ENCODE data around the gene AGBL1.
A peak's percentile ranks its signal among the peaks of the same experiment; 100 is the strongest.

AGBL1 gene

DNA sequence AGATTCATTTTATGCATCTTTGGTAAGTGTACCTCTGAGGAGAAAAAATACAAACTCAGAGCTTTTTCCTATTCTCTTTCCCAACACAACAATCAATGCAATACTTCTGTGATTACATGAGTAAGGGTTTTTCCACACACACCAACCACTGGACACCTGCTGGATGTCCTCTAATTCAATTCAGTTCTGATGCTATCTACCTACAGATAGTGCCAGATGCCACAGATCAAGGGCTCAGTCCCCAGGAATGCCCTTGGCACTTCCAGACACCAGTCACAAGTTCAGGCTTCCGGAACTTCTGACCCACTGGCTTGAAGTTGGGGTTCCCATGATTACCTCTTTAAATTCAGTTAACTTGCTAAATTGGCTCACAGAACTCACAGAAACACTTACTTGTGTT, 511.5 kb downstream of the AGBL1 start:
- no peak for DNase-seq (ENCODE audit: low spot score)

DNA sequence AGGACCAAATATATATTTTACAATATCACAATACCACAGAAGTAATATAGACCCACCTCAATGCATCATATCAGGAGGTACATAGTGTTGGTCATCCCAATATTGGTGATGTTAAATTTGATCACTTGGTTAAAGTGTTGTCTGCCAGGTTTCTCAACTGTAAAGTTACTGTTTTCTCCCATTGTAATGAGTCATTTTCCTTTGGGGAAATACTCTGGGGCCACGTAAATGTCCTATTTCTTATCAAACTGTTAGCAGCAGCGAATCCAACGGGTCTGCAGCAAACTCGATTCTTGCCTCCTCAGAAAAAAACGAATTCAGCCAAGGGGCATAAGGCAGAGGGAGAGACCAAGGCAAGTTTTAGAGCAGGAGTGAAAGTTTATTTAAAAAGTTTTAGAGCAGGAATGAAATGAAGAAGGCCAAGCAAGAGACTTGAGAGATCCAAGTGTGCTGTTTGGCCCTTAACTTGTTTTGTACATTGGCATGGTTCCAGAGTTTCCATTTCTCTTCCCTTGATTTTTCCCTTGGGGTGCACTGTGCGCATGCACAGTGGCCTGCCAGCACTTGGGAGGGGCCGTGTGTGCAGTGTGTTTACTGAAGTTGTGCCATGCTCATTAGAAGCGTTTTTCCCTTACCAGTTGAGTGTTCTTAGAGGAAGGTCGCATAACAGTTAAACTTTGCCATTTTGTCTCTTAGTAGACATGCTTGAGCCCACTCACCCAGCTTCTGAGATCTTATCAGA, 512.5 kb downstream of the AGBL1 start:
- no peak for DNase-seq (ENCODE audit: low spot score)

DNA sequence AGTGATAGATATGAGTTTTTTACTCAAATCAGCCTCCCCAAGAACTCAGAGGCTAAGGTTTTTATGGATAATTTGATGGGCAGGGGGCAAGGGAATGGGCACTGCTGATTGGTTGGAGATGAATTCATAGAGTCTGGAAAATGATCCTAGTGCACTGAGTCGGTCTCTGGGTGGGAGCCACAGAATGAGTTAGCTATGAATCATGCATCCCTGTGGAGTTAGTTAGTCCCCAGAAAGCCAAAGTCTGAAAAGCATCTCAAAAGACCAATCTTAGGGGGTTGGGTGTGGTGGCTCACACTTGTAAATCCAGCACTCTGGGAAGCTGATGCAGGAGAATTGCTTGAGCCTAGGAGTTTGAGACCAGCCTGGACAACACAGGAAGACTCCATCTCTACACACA, 516.1 kb downstream of the AGBL1 start:
- no peak for DNase-seq (ENCODE audit: low spot score)

DNA sequence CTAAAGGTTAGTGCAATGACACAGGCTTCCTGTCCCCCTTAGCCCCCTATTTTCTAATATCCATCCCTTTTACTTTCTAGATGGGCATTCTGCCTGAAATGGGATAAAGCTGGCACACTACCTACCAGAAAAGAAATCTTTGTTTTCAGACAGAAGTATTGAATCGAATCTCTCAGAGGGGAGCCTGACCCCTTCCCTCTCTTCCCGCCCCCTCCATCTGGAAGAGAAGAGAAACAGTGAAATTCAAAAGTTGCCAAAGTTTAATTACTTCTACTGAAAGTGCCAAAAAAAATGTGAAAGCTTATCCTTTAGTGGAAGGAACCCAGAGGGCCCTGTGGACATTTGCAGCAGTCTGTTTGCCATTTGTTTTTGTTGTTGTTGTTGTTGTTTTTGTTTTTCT, 523.8 kb downstream of the AGBL1 start:
- DNase-seq (ENCODE audit: low spot score), result no peak

DNA sequence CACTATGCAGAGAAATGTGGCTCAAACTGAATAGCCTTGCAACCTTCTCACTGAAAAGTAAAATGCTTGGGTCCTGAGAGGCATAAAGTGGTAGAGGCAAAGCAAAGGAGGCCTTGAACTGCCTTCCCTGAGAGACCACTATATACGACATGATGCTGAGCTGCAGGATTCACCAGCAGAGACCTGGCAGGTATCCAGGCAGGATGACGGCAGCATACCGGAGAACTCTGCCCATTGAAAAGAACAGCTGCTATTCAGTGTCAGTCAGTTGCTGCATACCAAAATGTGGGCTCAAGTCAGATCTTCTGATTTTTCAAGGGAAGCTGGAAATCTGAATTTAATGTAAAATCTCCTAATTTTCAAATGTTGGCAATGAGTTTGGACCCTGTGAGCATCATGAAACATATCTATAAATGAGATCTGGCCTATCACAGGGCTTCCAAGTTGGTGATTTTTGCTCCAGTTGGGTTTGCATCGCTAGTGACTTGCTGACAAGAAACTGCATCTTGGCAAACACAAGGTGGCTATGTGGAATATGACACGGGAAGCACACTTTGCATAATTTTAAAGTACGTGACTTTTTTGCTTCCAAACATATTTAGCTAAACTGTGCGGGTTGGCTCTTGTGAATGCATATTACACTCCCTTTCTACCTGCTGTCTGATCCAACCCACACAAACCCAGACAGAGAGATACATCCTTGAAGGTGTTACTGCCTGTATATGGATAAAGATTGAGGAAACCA, 529.0 kb downstream of the AGBL1 start:
- no peak for DNase-seq (ENCODE audit: low spot score)

DNA sequence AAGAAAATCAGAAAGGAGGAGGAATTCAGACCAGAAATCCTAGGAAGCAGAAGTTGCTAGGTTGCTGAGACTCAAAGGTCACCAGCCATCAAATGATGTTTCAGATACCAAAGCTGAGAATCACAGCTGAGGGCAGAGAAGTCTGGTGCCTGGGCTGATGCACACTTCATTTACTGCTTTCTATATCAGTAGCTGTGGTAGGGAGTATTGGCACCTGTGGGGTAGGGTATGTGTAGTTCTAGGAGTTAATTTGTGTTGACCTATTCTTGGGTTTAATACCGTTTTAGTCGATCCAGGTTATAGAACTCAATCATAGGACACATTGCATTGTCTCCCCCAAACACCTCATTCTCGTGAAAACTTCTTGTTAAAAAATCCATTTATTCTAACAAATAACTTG, 529.6 kb downstream of the AGBL1 start:
- no peak for DNase-seq (ENCODE audit: low spot score)

DNA sequence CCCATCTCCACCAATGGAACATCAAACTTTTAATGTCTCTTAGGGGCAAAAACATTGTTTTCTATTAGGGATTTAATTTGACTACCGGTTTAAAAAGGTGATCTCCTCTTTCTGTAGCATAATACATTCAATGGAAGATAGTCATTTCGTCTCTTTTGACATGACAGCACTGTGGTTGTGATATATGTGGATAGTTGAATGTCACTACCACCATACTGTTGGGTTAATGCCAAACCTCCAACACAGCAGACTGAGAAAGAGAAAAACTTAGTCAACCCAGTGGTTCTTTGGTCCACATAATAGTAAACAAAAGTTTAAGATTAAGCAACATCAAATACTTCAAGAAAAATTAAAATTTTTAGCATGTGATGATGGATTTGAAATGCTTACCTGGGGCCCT, 530.4 kb downstream of the AGBL1 start:
- DNase-seq (ENCODE audit: low spot score), result no peak

DNA sequence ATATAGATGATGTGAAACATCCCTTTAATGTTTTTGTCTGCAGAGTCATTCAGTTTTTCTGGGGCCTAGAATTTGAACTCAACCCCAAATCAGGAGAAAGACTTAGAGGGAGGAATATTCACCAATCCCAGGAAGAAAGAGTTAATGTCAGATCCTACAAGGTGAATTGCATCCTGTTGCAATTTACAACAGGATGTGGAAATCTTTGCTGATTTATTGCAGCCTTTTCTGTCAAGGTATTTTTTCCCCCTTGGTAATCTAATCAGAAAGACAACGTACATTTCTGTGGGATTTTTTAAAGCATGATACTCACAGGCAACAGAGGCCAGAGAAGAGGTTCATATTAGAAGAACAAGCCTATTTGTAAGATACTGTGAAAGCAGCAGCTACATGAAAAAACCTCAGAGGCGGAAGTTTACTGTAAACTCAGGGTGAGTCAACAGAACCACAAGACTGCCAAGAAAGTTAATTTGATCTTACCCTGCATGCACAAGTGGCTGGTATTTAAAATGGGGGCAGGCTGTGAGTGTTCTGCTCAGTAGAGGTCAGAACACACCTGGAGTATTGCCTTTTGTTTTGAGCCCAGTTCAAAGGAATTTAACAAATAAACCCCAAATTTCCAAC, 531.9 kb downstream of the AGBL1 start:
- no peak for DNase-seq (ENCODE audit: low spot score)

DNA sequence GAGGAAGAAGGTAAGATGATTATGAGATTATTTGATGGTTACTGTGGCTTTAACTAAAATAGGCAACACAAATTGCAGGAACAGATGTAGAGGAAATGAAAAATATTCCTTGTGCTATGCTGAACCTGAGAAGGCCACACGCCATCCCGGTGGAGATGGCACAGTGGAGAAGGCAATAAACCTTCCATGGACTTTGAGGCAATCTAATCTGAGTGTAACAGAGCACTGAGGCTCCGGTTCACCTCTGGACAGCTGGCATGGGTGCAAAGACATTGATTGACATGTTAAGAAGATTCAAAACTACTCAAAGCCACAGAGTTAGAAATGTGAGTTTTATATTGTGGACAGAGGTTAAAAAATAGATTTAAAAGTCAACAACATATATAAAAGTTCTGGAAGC, 535.7 kb downstream of the AGBL1 start:
- no peak for DNase-seq (ENCODE audit: low spot score)

DNA sequence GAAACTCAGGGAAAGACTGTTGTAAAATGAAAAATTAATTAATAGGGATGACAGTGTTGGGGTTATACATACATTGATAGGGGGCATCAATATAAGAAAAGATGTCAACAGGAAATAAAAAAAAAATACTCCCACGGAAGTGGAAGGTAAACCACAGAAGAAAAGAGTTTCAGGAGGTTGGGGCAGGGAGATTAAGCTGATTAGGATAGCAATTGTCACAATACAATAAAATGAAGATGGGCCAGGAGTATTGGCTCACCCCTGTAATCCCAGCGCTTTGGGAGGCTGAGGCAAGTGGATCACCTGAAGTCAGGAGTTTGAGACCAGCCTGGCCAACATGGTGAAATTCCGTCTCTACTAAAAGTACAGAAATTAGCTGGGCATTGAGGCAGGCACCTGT, 536.1 kb downstream of the AGBL1 start:
- no peak for DNase-seq (ENCODE audit: low spot score)

DNA sequence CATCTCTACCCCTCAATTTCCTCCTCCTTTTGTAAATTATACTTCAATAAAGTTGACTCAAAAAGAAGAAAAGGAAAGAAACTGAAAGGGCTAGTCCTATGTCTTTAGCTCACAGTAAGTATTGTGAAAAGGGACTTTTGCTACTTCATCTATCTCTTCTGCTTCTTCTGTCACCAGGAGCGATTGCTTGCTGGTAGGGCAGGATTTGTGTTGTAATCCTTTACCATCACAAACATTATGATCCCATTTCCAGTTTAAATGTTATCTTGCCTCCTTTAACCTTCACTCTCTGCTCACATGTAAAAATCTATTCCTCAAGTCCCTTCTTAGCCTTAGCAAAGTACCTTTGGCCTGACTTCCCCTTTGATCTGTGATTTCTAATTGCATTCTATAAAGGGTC, 537.1 kb downstream of the AGBL1 start:
- DNase-seq (ENCODE audit: low spot score), result no peak

DNA sequence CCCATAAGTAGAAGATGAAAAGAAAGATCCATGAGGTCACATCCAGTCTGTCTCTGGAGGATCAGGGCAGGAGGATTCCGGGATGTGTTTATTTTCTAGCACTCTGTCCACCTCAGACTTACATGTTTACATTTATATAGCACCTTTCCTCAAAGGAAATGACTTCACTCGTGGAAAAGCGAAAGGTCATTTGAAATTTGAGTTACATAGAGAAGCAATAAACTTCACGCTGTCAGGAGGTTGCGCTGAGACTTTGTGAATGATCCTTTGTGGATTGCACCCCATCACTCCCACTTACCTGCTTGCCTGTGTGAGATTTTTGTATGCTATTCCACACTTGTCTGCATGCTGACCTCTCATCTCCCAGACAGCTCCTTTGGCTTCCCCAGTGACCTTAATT, 540.5 kb downstream of the AGBL1 start:
- no peak for DNase-seq (ENCODE audit: low spot score)

DNA sequence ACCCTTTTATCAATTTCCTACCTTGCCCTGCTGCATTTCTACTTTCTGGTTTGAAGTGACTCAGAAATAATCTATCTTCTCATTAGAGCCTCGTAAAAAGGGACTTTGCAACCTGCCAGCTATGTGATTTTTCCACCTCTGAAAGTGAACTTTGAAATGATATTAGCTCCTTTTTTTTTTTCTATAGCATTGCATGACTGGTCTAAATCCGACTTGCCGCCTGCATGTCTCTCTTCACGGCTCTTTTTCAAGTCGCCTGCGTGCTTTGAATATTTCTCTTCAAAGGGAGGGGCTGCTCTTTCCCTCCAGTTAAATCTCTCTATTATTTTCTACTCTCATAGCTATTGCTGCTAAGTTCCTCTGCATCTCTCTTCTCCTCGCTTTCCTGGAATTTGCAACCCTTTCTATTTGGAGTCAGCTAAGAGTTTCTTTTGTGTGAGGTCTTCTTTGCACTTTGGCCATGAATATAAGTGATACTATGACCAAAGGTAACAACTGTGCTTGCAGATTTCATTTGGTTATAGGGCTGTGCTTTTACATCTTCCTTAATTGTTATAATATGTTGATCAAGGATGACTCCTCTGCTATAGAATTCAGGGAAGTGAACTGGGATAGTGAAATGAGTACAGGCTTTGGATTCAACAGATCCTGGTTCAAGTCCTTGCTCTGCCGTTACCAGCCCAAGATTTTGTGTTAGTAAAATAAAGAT, 541.1 kb downstream of the AGBL1 start:
- DNase-seq (ENCODE audit: low spot score), result no peak

DNA sequence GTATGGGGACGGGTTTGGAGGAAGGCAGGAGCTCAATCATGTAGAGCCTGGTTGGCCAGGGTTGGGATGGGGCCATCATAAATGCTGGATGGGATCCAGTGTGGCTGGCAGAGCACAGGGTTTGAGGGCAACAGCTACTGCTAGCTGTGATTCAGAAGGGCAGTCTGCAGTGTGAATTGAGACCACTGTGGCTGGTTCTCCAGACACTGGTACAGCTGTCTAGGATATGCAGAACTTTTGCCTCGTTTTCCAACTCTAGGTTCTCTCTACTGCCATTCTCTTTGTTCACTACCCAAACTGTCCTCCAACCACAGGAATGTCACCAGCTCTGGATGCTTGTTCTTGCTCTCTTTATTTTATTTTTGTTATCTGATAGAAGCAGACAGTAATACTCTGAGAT, 543.6 kb downstream of the AGBL1 start:
- no peak for DNase-seq (ENCODE audit: low spot score)

DNA sequence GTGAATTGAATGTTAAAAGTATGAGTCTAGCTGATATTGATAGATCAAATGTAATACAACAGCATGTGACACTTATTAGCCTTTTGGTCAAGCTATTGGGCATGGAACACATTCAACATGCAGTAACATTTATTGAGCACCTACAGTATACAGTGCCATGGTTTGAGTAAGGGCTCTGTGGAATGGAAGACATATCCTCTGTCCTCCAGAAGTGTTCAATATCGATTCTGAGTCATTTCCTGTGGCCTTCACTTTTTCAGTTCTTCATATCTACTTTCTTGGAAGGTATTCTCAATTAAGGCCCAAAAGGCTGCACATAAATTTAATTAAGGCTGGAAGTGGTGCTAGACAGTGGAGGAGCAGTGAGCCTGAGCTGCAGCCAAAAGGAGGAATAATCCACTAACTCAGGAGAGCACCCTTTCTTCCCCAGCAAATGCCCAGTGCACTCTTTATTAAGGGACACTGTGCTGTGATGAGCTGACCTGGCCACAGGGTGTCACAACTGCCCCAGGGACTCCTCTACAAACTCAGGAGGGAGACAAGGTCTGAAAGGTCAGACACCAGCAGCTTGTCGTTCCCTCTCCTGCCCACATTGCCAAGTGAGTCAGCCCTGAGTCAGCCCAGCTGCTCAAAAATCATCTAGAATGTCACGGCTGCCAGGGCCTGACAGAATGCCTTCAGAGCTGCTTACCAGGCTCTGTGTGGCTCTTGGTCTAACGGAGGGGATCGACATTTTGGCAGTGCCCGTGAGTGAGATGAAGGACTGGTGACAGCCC, 544.8 kb downstream of the AGBL1 start:
- DNase-seq (ENCODE audit: low spot score), result peak; percentile 52

DNA sequence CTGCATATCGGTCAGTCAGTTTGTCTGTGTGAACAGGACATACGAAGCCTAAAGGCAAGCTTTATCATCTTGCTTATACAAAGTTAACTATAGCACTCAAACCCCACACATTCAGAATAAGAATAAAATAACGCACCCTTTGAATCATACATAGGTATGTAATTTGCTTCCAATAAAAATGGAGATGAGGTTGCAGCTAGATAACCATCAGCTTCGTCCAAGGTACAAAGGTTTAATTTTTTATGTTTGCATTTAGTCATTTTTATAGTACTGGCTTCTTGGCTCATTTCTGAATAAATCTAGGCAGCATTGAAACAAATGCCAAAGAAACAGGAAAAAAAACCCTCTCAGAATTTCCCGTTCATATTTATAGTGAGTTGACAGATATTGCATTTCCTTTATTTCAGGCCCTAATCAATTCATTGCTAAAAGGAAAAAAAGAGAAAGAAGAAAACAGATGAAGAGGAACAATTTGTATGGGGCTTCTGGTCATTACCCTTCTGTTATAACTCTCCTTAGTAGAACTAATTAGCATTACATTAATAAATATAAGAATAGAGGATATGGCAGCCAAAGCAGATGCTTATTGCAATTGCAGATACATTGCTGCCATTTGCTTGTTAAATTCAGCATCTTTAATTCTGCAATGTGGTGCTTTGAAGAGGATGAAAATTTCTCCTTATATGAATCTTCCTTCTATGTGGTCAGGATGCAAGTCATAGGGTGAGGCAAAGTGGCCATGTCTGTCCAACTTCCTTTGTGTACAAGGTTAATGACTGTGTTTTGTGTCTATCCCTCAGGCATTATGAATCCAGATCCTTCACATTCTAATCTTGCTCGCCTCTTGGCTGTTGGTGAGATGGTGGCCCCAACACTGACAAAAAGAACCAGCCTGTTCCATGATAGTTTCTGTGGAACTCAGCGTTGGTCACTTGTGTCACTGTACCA, 550.0 kb downstream of the AGBL1 start:
- no peak for DNase-seq (ENCODE audit: low spot score)

DNA sequence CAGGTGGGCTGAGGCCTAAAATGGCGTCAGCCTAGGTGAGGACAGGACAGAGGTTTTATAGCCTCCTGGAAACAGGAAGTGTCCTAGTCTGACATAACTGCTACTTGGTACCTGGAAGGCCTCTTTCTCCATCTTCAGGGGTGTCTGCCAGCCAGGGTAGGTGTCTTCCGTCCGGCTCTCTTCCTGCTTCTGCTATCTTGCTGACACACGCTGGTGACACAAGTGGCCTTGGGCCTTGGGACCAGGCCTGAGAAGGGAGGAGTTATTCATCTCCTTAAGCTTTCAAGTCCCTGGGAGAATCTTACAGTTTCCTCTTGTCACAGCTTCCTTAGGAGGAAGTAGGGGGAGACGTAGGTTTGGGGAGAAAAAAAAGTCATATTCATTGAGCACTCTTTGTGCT, 551.3 kb downstream of the AGBL1 start:
- DNase-seq (ENCODE audit: low spot score), result no peak

DNA sequence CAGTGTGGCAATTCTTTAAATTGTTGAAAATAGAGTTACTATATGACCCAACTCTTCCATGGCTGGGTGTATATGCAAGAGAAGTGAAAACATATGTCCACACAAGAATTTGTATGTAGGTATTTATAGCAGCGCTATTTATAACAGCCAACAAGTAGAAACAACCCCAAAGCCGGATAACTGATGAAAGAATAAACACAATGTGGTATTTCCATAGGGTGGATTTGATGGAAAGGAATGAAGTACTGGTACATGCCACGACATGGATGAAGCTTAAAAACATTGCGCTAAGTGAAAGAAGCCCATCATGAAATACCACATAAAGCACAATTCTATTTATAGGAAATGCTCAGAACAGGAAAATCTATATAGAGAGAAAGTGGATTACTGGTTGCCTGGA, 554.5 kb downstream of the AGBL1 start:
- no peak for DNase-seq (ENCODE audit: low spot score)

DNA sequence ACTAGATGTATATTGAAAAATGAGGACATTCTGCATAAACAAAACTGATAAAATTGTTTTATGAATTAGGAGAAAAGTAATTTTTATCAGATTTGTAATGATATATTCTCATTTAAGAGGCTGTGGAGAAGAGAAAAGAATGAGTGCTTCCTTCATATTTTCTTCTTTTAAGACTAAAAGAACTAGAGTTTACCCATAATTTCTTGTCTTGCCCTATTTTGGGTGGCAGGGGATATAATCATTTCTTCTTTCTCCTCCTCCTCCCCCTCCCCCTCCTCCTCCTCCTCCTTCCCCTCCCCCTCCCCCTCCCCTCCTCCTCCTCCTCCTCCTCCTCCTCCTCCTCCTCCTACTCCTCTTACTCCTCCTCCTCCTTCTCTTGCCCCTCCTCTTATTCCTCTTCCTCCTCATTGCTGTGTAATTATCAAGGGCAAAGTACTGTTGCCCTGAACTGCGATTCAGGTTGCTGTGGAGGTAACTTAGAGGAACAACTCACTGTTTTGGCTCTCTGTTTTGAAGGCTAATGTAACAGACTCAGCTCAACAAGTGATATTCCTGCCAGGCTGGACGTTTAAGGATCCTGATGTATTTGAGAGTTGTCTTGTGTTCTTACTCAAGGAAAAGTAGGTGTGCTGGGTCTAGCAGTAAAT, 555.4 kb downstream of the AGBL1 start:
- no peak for DNase-seq (ENCODE audit: low spot score)

DNA sequence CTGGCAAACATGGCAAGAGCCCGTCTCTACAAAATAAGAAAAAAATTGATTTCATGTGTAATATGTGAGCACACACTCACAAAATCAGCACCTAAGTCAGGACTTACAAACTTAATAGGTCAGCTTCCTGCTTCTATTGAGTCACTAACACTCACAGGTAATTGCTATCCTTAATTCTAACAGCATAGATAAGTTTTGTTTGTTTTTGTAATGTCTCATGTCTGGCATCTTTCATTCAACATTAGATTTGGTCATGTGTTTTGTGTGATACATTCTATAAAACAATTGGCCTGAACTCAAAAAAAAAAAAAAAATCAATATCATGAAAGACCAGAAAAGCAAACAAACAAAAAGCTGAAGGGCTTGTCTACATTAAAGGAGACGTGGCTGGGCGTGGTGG, 564.7 kb downstream of the AGBL1 start:
- no peak for DNase-seq (ENCODE audit: low spot score)

Measured in putamen (tissue), 1 donor.